Ovary (tissue), 3 donors: ENCODE measurements around the gene XPNPEP1.

Source experiments
- CTCF ChIP-seq, 3 donors: fragments of 450-650 bp in 2 of 3; fragments of 200-600 bp in 1 of 3; IDR thresholded peaks; one replicate each; pipeline versions ENCODE4 v1.5.1 to v1.8.0; 2016 to 2022; ENCODE audit warnings: antibody characterized with exemption in 3 of 3, mild to moderate bottlenecking in 1 of 3
- POLR2A ChIP-seq: fragments of 450-650 bp; IDR thresholded peaks from one replicate; pipeline ENCODE4 v1.6.1; 2017; ENCODE audit warnings: antibody characterized with exemption, mild to moderate bottlenecking, moderate library complexity
- donor health status: DM: no; HTN: no; CAD: no.

- TF ChIP-seq CTCF (IDR thresholded peaks at IDR 0.05), result no peak
- TF ChIP-seq POLR2A, result no peak
These were observed 33.9 kb upstream of the XPNPEP1 start for GRCh38 chr10:109957092-109957797.
